ENCODE results near the gene CDK6. TPM values are rescaled to one million over a fixed set of nuclear protein-coding genes. Genes with fewer than 3 reads are reported as not detected.
A peak's percentile ranks its signal among the peaks of the same experiment; 100 is the strongest.

CDK6 gene
- total and polyA plus RNA-seq, 4 donors, result 3.3 to 35.0 (median 12.0) TPM

DNA sequence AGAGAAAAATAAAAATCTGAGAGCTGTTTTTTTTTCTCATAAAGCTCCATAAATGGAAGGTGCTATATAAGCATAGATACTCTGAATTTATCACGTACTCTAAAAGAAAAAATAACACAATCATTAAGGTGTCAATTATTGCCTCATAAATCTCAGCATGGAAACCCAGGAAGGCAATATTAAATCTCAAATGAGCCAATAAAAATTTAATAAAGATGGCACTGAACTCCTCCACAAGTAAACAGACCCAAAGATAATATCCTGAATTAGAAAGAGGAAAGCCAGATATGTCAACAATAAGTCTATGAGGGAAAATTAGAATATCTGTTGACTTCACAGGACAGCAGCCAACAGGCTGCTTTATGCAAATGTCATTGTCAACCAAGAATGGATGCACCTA lies 66.5 kb downstream of the CDK6 start:
- peaks cover 0 to 15% (median 5%) of the 10 kb centered on the region in 4 donors for H3K4me1 ChIP-seq (ENCODE audit: control insufficient read depth in 4 of 4, insufficient read depth in 4 of 4, low read length in 3 of 4)
- H3K9me3 ChIP-seq (ENCODE audit: control insufficient read depth in 4 of 4, low read length in 3 of 4), result no peaks in the 10 kb centered on the region
- no peak overlapping the region for H3K9ac ChIP-seq (ENCODE audit: low read depth in 1 of 2, low read length in 2 of 2)
- H3K36me3 ChIP-seq (ENCODE audit: control insufficient read depth in 4 of 4, insufficient read depth in 3 of 4, low read depth in 1 of 4, low read length in 3 of 4), result no peaks in the 10 kb centered on the region
- TF ChIP-seq RXRA (IDR thresholded peaks at IDR 0.05) (no peak), NR2F2 (IDR thresholded peaks at IDR 0.05) (no peak)
- TF ChIP-seq, protein P1, sequence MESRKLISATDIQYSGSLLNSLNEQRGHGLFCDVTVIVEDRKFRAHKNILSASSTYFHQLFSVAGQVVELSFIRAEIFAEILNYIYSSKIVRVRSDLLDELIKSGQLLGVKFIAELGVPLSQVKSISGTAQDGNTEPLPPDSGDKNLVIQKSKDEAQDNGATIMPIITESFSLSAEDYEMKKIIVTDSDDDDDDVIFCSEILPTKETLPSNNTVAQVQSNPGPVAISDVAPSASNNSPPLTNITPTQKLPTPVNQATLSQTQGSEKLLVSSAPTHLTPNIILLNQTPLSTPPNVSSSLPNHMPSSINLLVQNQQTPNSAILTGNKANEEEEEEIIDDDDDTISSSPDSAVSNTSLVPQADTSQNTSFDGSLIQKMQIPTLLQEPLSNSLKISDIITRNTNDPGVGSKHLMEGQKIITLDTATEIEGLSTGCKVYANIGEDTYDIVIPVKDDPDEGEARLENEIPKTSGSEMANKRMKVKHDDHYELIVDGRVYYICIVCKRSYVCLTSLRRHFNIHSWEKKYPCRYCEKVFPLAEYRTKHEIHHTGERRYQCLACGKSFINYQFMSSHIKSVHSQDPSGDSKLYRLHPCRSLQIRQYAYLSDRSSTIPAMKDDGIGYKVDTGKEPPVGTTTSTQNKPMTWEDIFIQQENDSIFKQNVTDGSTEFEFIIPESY (IDR thresholded peaks at IDR 0.05), result no peak
- H3K27me3 ChIP-seq (ENCODE audit: control insufficient read depth in 4 of 4, insufficient read depth in 4 of 4, low read length in 3 of 4), result no peaks in the 10 kb centered on the region
- H3K4me3 ChIP-seq (ENCODE audit: low read depth in 1 of 3, low read length in 3 of 3), result no peak overlapping the region
- DNase-seq (ENCODE audit: low spot score), result no peak
- no peak overlapping the region for H3K27ac ChIP-seq (ENCODE audit: low read depth in 1 of 2, low read length in 2 of 2)
- WGBS, result 96% methylated on average over 1 of the region's 1 CpG

DNA sequence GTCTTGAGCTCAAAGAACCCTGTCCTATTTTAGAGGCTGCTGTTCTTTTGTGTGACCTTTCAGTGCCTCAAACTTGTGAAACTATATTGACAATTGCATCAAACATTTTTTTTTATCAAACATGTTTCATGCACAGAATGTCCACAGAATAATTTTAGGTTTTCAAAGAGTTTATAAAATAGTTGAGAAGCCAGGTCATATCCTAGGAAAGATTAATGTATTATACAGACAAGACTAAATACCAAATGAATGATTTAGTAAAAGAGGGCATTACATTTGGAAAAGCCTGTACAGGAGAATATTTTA lies 67.0 kb downstream of the CDK6 start:
- TF ChIP-seq, protein P2, sequence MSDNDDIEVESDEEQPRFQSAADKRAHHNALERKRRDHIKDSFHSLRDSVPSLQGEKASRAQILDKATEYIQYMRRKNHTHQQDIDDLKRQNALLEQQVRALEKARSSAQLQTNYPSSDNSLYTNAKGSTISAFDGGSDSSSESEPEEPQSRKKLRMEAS (IDR thresholded peaks at IDR 0.05), result no peak
- TF ChIP-seq HNF4A (conservative IDR thresholded peaks at IDR 0.05) (peak in 1 of 2 donors; percentile 9), RXRA (IDR thresholded peaks at IDR 0.05) (peak in 1 of 2 donors; percentile 20)

DNA sequence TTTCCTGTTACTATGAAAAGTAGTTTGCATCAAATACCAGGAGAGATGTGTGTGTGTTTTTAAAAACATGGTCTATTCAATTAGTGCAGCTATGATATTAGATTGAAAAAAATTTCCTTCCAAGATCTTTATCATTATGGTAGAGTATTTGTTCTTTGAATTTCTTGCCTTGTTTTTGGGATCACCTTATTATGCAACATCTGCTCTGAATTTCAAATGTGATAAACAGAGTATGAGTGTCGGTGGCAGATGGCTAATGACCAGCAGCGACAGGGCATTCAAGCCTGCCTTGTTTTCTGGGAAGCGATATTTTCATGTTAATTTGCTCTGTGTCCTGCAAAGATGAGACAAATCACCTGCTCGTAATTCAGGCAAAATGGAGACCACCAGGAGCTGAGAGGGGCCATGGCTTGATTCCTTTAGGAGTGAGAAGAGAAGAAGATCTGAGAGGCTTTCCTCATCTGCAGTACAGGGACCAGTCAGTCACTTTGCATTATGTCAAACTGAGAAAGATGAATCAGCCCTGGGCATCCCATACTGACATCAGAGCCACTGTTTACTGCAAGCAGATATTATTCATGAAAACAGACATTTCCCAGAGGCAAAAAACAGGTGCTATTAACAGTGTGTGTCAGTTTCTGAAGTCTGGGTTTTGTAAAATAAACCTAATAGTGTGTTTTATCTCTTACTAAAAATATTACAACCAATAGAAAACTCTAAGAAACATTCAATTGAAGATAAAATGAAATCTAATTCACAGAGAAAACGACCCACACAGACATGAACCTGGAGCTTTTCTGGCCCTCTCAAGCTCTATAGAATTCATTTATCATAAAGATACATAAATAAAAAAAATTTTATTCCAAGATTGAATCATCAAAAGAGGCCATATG lies 67.6 kb downstream of the CDK6 start:
- Histone ChIP-seq H3K27me3 (ENCODE audit: control insufficient read depth in 4 of 4, insufficient read depth in 4 of 4, low read length in 3 of 4) (no peaks in the 10 kb centered on the region), H3K9me3 (ENCODE audit: control insufficient read depth in 4 of 4, low read length in 3 of 4) (no peaks in the 10 kb centered on the region), H3K4me1 (ENCODE audit: control insufficient read depth in 4 of 4, insufficient read depth in 4 of 4, low read length in 3 of 4) (peaks cover 0 to 15% (median 5%) of the 10 kb centered on the region in 4 donors), H3K4me3 (ENCODE audit: low read depth in 1 of 3, low read length in 3 of 3) (no peak overlapping the region), H3K27ac (ENCODE audit: low read depth in 1 of 2, low read length in 2 of 2) (peak overlapping the region in 1 of 2 donors; percentile 5), H3K36me3 (ENCODE audit: control insufficient read depth in 4 of 4, insufficient read depth in 3 of 4, low read depth in 1 of 4, low read length in 3 of 4) (no peaks in the 10 kb centered on the region), H3K9ac (ENCODE audit: low read depth in 1 of 2, low read length in 2 of 2) (no peak overlapping the region)
- TF ChIP-seq, protein P1 (IDR thresholded peaks at IDR 0.05), result no peak
- TF ChIP-seq NR2F2 (IDR thresholded peaks at IDR 0.05) (no peak), FOXA2 (IDR thresholded peaks at IDR 0.05) (no peak), RAD21 (IDR thresholded peaks at IDR 0.05) (no peak), FOXA1 (IDR thresholded peaks at IDR 0.05) (no peak), HNF4G (IDR thresholded peaks at IDR 0.05) (no peak), TAF1 (conservative IDR thresholded peaks at IDR 0.05) (no peak), RXRA (IDR thresholded peaks at IDR 0.05) (no peak), HNF4A (conservative IDR thresholded peaks at IDR 0.05) (no peak), EGR1 (IDR thresholded peaks at IDR 0.05; ENCODE audit: low read depth in 2 of 2) (no peak)
- TF ChIP-seq, protein P3, sequence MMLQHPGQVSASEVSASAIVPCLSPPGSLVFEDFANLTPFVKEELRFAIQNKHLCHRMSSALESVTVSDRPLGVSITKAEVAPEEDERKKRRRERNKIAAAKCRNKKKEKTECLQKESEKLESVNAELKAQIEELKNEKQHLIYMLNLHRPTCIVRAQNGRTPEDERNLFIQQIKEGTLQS (IDR thresholded peaks at IDR 0.05), result no peak
- TF ChIP-seq, protein P4, sequence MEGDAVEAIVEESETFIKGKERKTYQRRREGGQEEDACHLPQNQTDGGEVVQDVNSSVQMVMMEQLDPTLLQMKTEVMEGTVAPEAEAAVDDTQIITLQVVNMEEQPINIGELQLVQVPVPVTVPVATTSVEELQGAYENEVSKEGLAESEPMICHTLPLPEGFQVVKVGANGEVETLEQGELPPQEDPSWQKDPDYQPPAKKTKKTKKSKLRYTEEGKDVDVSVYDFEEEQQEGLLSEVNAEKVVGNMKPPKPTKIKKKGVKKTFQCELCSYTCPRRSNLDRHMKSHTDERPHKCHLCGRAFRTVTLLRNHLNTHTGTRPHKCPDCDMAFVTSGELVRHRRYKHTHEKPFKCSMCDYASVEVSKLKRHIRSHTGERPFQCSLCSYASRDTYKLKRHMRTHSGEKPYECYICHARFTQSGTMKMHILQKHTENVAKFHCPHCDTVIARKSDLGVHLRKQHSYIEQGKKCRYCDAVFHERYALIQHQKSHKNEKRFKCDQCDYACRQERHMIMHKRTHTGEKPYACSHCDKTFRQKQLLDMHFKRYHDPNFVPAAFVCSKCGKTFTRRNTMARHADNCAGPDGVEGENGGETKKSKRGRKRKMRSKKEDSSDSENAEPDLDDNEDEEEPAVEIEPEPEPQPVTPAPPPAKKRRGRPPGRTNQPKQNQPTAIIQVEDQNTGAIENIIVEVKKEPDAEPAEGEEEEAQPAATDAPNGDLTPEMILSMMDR (IDR thresholded peaks at IDR 0.05; ENCODE audit: low read depth, low read length, missing input control), result no peak
- TF ChIP-seq, protein P2 (IDR thresholded peaks at IDR 0.05), result no peak
- 74% methylated on average over 5 of the region's 5 CpGs for WGBS
- DNase-seq (ENCODE audit: low spot score), result no peak

More for the DNA sequence above, 67.0 kb downstream of the CDK6 start:
- Histone ChIP-seq H3K9me3 (ENCODE audit: control insufficient read depth in 4 of 4, low read length in 3 of 4) (no peaks in the 10 kb centered on the region), H3K4me1 (ENCODE audit: control insufficient read depth in 4 of 4, insufficient read depth in 4 of 4, low read length in 3 of 4) (peaks cover 0 to 15% (median 5%) of the 10 kb centered on the region in 4 donors), H3K36me3 (ENCODE audit: control insufficient read depth in 4 of 4, insufficient read depth in 3 of 4, low read depth in 1 of 4, low read length in 3 of 4) (no peaks in the 10 kb centered on the region), H3K9ac (ENCODE audit: low read depth in 1 of 2, low read length in 2 of 2) (no peak overlapping the region), H3K4me3 (ENCODE audit: low read depth in 1 of 3, low read length in 3 of 3) (no peak overlapping the region), H3K27ac (ENCODE audit: low read depth in 1 of 2, low read length in 2 of 2) (no peak overlapping the region), H3K27me3 (ENCODE audit: control insufficient read depth in 4 of 4, insufficient read depth in 4 of 4, low read length in 3 of 4) (no peaks in the 10 kb centered on the region)
- DNase-seq (ENCODE audit: low spot score), result no peak

All from liver (tissue), 9 donors.